ENCODE data around the gene MTUS2.

DNA sequence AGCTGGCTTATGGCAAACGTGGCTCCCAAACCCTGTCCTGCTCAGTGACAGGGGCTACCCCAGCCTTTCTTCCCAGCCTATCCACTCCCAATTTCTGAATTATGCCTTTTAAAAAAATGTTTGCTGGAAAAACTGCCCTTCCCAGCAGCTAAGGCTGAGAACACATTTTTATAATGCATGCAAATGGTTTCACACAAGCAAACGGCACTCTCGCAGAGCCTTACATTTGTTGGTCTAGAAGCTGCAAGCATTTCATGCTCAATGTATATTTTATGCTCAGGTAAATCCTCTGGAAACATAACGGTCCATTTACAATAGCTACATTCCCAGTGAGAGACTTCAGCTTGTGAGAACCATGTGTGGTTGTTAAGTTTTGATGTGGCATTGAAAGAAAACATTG, 713.9 kb downstream of the MTUS2 start:
- TF ChIP-seq EZH2 (IDR thresholded peaks at IDR 0.05; ENCODE audit: borderline replicate concordance, low read depth, low read length, severe bottlenecking) (no peak), POLR2A (IDR thresholded peaks at IDR 0.05; ENCODE audit: low read depth, low read length) (no peak)
- TF ChIP-seq, protein P1, sequence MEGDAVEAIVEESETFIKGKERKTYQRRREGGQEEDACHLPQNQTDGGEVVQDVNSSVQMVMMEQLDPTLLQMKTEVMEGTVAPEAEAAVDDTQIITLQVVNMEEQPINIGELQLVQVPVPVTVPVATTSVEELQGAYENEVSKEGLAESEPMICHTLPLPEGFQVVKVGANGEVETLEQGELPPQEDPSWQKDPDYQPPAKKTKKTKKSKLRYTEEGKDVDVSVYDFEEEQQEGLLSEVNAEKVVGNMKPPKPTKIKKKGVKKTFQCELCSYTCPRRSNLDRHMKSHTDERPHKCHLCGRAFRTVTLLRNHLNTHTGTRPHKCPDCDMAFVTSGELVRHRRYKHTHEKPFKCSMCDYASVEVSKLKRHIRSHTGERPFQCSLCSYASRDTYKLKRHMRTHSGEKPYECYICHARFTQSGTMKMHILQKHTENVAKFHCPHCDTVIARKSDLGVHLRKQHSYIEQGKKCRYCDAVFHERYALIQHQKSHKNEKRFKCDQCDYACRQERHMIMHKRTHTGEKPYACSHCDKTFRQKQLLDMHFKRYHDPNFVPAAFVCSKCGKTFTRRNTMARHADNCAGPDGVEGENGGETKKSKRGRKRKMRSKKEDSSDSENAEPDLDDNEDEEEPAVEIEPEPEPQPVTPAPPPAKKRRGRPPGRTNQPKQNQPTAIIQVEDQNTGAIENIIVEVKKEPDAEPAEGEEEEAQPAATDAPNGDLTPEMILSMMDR (IDR thresholded peaks at IDR 0.05; ENCODE audit: extremely low read depth in 1 of 2, insufficient read depth in 1 of 2, low read depth in 1 of 2, low read length in 2 of 2): no peak
